Common myeloid progenitor, CD34-positive (primary cell): ENCODE results near the gene ZNF827.
A peak's percentile ranks its signal among the peaks of the same experiment; 100 is the strongest.

Source experiments
- CTCF ChIA-PET: fragments of 350-600 bp; sonication (Branson Sonifier 250); formaldehyde crosslinking; loops from one replicate; lab custom pipeline; 2021; ENCODE audit warnings: antibody characterized with exemption; lab: Charles Lee
- POLR2A ChIA-PET: fragments of 350-600 bp; sonication (Branson Sonifier 250); formaldehyde crosslinking; loops from one replicate; lab custom pipeline; 2021; ENCODE audit warnings: antibody characterized with exemption; lab: Charles Lee
- DNase-seq, 3 donors: peaks; one replicate each; pipeline versions ENCODE4 v3.0.0 to v3.0.0-alpha.2; 2013
- H3K27ac ChIP-seq, 2 experiments: 1 replicate in 1 of 2; 2 replicates in 1 of 2; pipeline ENCODE4 v1.7.0; 2013; ENCODE audit warnings: inconsistent platforms in 2 of 2, low read length in 2 of 2, mild to moderate bottlenecking in 2 of 2, low read depth in 1 of 2, moderate library complexity in 1 of 2; ENCODE audit not compliant: severe bottlenecking in 2 of 2, insufficient read depth in 1 of 2, poor library complexity in 1 of 2
- H3K27me3 ChIP-seq, 5 experiments: replicated peaks in 2 of 5; 1 replicate in 3 of 5; 2 replicates in 2 of 5; pipeline versions ENCODE4 v1.6.1 to v1.7.0; 2013; ENCODE audit warnings: low read length in 4 of 5, mild to moderate bottlenecking in 2 of 5, moderate library complexity in 2 of 5, inconsistent platforms in 1 of 5; ENCODE audit not compliant: insufficient read depth in 5 of 5, control insufficient read depth in 4 of 5
- H3K36me3 ChIP-seq, 4 experiments: 1 replicate in 2 of 4; 2 replicates in 2 of 4; pipeline versions ENCODE4 v1.6.1 to v1.7.0; 2013; ENCODE audit warnings: low read length in 3 of 4, control low read depth in 1 of 4, mild to moderate bottlenecking in 1 of 4; ENCODE audit not compliant: control insufficient read depth in 4 of 4, insufficient read depth in 4 of 4
- H3K4me1 ChIP-seq, 4 experiments: 1 replicate in 3 of 4; 2 replicates in 1 of 4; pipeline versions ENCODE4 v1.6.1 to v1.7.1; 2013; ENCODE audit warnings: low read length in 3 of 4, mild to moderate bottlenecking in 3 of 4, control low read depth in 1 of 4, inconsistent platforms in 1 of 4, moderate library complexity in 1 of 4; ENCODE audit not compliant: control insufficient read depth in 4 of 4, insufficient read depth in 4 of 4; ENCODE audit errors: control extremely low read depth in 1 of 4
- H3K4me3 ChIP-seq, 7 experiments: 1 replicate in 4 of 7; 2 replicates in 3 of 7; pipeline versions ENCODE4 v1.5.1 to v1.7.0; 2013; ENCODE audit warnings: mild to moderate bottlenecking in 7 of 7, low read length in 6 of 7, moderate library complexity in 6 of 7, inconsistent platforms in 2 of 7, low read depth in 2 of 7, control low read depth in 1 of 7; ENCODE audit not compliant: insufficient read depth in 4 of 7, control insufficient read depth in 1 of 7; ENCODE audit errors: extremely low read depth in 1 of 7
- H3K9me3 ChIP-seq, 5 experiments: 1 replicate in 4 of 5; 2 replicates in 1 of 5; pipeline versions ENCODE4 v1.6.1 to v1.7.1; 2013; ENCODE audit warnings: low read length in 4 of 5, mild to moderate bottlenecking in 2 of 5, inconsistent platforms in 1 of 5, low read depth in 1 of 5, moderate library complexity in 1 of 5; ENCODE audit not compliant: control insufficient read depth in 4 of 5, insufficient read depth in 2 of 5; ENCODE audit errors: control extremely low read depth in 1 of 5
- WGBS: methylation state at CpG from one replicate; pipeline ENCODE4 v1.1.5; 2013; ENCODE audit not compliant: insufficient coverage; 5-methylcytosine and 5-hydroxymethylcytosine counted together

ZNF827 gene

DNA sequence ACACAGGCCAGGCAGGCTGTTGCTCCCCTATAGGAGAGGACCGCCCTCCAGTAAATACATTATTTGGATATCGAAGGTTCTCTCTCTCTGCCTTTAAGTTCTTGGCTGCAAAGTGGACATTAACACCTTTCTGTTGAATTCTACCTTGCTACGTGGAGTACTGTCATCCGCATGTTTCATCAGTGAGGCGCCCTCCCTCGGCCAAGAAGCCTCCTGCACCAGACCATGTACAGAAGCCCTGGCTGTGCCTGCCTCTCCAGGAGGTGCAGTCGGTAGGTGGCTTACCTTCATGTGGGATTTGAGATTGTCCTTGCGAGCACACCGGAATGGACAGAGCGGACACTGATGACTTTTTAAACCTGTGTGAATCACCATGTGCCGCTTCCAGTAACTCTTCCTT, 46.7 kb downstream of the ZNF827 start:
- Histone ChIP-seq H3K4me1 (peaks cover 3 to 35% (median 16%) of the 10 kb centered on the region in 4 experiments), H3K36me3 (peaks cover 3 to 14% (median 9%) of the 10 kb centered on the region in 4 experiments), H3K9me3 (no peaks in the 10 kb centered on the region), H3K4me3 (no peak overlapping the region), H3K27ac (no peak overlapping the region), H3K27me3 (no peaks in the 10 kb centered on the region)
- ChIA-PET POLR2A (no interaction called here), CTCF (interaction anchor here (0.7 to 1.9 kb wide), 4 partner anchors 10 to 39 kb away, joined by 3 to 5 read pairs (median 4); no protein-coding TSS in a partner anchor)
- 97% methylated on average over 10 of the region's 11 CpGs for WGBS
- DNase-seq, result no peak

DNA sequence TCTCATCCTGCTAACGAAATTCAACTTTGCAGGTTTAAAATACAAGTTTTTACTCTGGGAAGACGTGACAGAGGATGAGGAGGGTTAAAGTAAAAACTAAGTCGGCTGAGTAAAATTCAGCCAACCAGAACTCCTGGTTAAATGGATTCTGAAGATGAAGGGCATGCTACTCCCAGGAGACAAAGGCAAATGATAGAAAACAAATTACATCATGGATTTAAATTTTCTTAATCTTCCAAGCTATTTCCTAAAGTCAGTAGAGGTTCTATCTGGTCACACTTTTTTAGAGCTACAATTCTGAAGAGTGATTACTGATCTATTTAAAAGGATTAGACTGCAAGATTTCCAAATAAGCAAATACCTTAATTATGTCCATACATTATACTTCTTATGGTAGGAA, 47.9 kb downstream of the ZNF827 start:
- no peaks in the 10 kb centered on the region for H3K9me3 ChIP-seq
- no peak for DNase-seq
- CTCF ChIA-PET, result interaction anchor here (0.9 to 1.9 kb wide), 7 partner anchors 8 to 94 kb away, joined by 3 to 5 read pairs (median 4); no protein-coding TSS in a partner anchor
- no peak overlapping the region for H3K4me3 ChIP-seq
- WGBS, result 100% methylated on average over 1 of the region's 3 CpGs
- no peak overlapping the region for H3K27ac ChIP-seq
- POLR2A ChIA-PET, result interaction anchor here (0.5 kb wide), 1 partner anchor 170 kb away, joined by 3 read pairs; no protein-coding TSS in a partner anchor
- H3K36me3 ChIP-seq, result peaks cover 3 to 18% (median 13%) of the 10 kb centered on the region in 4 experiments
- peaks cover 4 to 37% (median 19%) of the 10 kb centered on the region in 4 experiments for H3K4me1 ChIP-seq
- no peaks in the 10 kb centered on the region for H3K27me3 ChIP-seq

DNA sequence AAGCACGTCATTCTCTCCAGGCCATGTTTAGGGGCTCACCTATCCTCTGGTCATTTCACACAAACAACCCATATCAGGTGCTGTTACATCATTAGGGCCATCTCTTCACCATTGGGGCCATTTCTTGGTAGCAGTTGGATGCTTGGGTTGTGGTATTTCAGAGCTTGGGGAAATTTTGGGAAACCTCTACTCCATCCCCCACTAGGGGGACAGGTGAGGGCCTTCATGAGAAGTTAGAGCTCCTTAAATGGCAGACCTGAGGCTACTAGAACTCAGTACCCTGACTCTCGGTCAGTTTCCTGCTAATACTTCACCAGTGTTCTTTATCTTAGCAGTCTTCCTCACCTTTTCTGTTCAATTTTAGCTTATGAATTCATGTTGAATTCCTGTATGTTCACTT, 50.2 kb downstream of the ZNF827 start:
- Histone ChIP-seq H3K27ac (no peak overlapping the region), H3K4me3 (no peak overlapping the region), H3K27me3 (no peaks in the 10 kb centered on the region), H3K9me3 (no peaks in the 10 kb centered on the region), H3K36me3 (peaks cover 3 to 22% (median 18%) of the 10 kb centered on the region in 4 experiments), H3K4me1 (peaks cover 3 to 32% (median 20%) of the 10 kb centered on the region in 4 experiments)
- ChIA-PET POLR2A (no interaction called here), CTCF (interaction anchor here (0.6 to 2.7 kb wide), 20 partner anchors 8 to 269 kb away, joined by 3 to 13 read pairs (median 4); partner anchors contain the start of gene MMAA)
- WGBS, result 100% methylated on average over 1 of the region's 2 CpGs
- peak in 1 of 3 donors; percentile 15 for DNase-seq

DNA sequence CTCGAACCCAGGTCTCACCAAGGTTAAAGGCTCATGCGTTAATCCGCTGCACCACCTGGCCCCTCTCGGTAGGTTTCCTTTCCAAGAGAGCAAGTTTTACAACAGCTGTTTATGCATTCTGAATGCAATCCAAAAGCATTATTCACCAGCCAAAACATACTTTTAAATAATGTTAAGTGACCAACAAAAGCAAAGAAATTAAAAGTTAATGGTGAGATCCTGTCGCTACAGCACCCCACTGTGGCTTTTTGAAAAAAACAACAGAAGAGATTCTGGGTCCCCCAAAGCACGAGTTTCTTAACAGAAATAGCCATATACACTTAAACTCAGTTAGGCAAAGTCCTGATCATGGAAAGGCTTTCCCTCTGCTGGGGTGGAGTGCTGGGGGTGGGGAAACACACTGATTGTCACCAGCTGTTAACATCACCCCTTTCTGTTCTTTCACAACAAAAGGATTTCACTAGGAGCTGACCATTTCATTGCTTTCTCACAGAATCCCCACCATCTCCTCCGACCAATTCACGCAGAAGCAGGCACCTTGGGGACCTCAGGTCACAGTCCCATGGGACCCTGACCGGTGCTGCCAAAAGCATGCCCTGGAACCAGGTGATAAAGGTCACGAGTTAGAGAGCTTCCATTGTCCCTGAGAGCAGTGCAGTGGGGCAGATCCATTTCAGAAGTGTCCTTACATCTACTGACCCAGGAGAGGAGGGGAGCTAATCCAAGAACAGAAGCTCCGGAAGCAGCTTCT, 51.2 kb downstream of the ZNF827 start:
- ChIA-PET POLR2A (interaction anchor here (0.6 kb wide), 1 partner anchor 28 kb away, joined by 3 read pairs; no protein-coding TSS in a partner anchor), CTCF (interaction anchor here (0.6 to 2.7 kb wide), 20 partner anchors 9 to 271 kb away, joined by 3 to 13 read pairs (median 4); partner anchors contain the start of gene MMAA)
- Histone ChIP-seq H3K4me3 (no peak overlapping the region), H3K4me1 (peaks cover 6 to 41% (median 29%) of the 10 kb centered on the region in 4 experiments), H3K36me3 (peaks cover 3 to 22% (median 18%) of the 10 kb centered on the region in 4 experiments), H3K27me3 (no peaks in the 10 kb centered on the region), H3K9me3 (no peaks in the 10 kb centered on the region), H3K27ac (no peak overlapping the region)
- WGBS, result 83% methylated on average over 9 of the region's 11 CpGs
- DNase-seq, result peak in 2 of 3 donors; percentile 34 to 44

DNA sequence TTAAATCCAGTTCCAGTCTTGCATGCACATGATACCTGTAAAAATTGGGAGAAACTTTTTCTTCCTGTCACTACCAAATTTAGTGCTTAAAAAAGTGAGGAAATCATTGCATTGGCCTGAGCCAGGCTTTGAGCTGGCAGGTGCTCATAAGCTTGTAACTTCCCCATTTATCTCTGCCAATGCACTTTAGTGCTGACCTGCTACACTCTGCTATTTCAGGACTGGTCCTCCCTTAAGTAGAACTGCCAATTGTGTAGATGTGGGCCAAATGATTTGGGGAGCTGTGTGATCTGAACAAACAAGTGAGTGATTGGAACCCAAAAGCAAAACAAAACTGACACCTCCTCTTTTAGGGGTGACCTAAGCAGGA, 51.8 kb downstream of the ZNF827 start:
- H3K9me3 ChIP-seq, result no peaks in the 10 kb centered on the region
- H3K27ac ChIP-seq, result no peak overlapping the region
- H3K4me3 ChIP-seq, result no peak overlapping the region
- CTCF ChIA-PET, result interaction anchor here (1.2 to 2.7 kb wide), 10 partner anchors 13 to 270 kb away, joined by 3 to 13 read pairs (median 7); no protein-coding TSS in a partner anchor
- DNase-seq, result peak in 2 of 3 donors; percentile 61 to 73
- peaks cover 10 to 47% (median 34%) of the 10 kb centered on the region in 4 experiments for H3K4me1 ChIP-seq
- POLR2A ChIA-PET, result interaction anchor here (0.6 kb wide), 1 partner anchor 1002 kb away, joined by 3 read pairs; no protein-coding TSS in a partner anchor
- H3K27me3 ChIP-seq, result no peaks in the 10 kb centered on the region
- H3K36me3 ChIP-seq, result peaks cover 0 to 19% (median 13%) of the 10 kb centered on the region in 4 experiments

DNA sequence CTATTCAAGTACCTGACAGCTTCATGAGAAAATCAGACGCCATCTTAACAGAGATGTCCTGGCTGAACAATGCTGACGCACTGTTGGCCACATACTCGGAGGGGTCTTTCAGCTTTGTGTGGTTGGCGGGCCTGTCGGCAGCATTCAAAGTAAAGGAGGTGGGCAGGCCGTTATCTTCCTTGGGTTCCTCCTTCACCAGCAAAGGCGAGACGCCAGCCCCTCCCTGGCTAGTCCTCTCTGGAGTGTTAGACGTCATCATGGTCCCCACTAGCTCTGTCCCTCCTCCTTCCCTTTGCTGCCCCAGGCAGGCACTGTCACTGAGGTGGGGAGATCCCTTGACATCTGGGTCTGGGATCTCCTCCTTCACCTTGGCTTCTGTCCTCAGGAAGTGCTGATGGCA, 53.0 kb downstream of the ZNF827 start:
- Histone ChIP-seq H3K36me3 (peaks cover 0 to 12% (median 8%) of the 10 kb centered on the region in 4 experiments), H3K9me3 (no peaks in the 10 kb centered on the region), H3K4me1 (peaks cover 18 to 59% (median 45%) of the 10 kb centered on the region in 4 experiments), H3K27me3 (no peaks in the 10 kb centered on the region), H3K4me3 (no peak overlapping the region), H3K27ac (no peak overlapping the region)
- 95% methylated on average over 9 of the region's 9 CpGs for WGBS
- POLR2A ChIA-PET, result no interaction called here
- DNase-seq, result no peak
- CTCF ChIA-PET, result interaction anchor here (0.7 kb wide), 1 partner anchor 53 kb away, joined by 3 read pairs; the partner anchor contains the start of gene ZNF827
